GM12875 (cell line): ENCODE results near the gene MGLL.

Experiments
- H3K4me3 ChIP-seq: one replicate; pipeline ENCODE4 v1.5.1; 2011; ENCODE audit warnings: low read depth, low read length, control low read depth
- TF ChIP-seq, protein P1 (sequence below): IDR thresholded peaks from 2 replicates; pipeline ENCODE4 v1.5.1; 2011; ENCODE audit warnings: low read depth, mild to moderate bottlenecking, control low read depth, inconsistent platforms, low read length, moderate library complexity, borderline replicate concordance; ENCODE audit not compliant: insufficient read depth

Gene MGLL

DNA sequence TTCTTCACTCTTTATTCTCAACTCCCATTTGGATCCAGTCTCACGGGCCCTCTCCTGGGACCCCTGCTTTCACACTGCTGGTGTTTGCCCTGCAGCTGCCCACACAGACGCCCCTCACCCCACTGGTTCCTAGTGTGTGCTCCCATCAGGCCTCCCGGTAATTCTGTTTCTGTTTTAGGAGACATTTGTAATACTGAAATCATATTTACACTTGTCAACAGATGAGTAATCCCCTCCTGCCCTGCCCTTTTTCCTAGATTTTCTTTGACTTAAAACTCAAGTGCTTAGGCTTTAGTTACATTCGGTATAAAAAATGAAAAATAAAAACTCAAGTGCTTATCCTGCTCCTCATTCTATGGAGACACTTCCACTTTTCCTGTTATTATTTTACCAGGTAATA is 167.9 kb downstream of the MGLL start:
- TF ChIP-seq, protein P1, sequence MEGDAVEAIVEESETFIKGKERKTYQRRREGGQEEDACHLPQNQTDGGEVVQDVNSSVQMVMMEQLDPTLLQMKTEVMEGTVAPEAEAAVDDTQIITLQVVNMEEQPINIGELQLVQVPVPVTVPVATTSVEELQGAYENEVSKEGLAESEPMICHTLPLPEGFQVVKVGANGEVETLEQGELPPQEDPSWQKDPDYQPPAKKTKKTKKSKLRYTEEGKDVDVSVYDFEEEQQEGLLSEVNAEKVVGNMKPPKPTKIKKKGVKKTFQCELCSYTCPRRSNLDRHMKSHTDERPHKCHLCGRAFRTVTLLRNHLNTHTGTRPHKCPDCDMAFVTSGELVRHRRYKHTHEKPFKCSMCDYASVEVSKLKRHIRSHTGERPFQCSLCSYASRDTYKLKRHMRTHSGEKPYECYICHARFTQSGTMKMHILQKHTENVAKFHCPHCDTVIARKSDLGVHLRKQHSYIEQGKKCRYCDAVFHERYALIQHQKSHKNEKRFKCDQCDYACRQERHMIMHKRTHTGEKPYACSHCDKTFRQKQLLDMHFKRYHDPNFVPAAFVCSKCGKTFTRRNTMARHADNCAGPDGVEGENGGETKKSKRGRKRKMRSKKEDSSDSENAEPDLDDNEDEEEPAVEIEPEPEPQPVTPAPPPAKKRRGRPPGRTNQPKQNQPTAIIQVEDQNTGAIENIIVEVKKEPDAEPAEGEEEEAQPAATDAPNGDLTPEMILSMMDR, result no peak
- H3K4me3 ChIP-seq, result no peak overlapping the region

GRCh38 chr3:127652246-127652995 is 169.9 kb downstream of the MGLL start:
- TF ChIP-seq, protein P1, result peak; percentile 84
- H3K4me3 ChIP-seq, result no peak overlapping the region

DNA sequence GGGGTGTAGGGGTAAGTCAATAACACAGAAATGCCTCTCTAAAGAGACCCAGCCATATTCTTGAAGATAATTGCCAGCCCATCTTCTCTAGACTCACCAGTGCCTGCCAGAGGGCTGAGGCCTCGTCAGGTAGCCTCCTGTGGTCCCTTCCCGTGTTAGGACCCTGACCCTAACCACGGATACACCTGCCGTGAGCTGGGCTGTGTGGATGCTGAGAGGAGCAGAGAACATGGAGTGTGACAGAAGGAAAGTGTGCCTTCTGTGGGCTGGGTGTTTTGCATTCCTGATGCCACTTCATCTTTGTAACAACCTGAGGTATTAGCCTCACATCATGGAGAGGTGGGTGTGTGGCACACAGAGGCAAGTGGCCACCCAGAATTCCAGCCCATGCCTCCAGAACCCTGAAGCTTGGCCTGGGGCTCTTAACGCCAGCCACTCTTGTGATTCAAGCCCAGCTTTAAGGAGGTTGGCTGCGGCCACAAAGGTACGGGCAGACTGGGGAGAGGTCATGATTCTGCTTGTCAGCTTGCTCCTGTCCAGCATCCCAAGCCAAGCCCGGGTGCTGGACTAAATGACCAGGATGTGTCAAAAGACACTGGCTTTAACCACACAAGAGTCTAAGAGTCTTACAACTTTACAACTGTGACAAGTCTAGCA is 170.7 kb downstream of the MGLL start:
- no peak overlapping the region for H3K4me3 ChIP-seq
- TF ChIP-seq, protein P1, result no peak

DNA sequence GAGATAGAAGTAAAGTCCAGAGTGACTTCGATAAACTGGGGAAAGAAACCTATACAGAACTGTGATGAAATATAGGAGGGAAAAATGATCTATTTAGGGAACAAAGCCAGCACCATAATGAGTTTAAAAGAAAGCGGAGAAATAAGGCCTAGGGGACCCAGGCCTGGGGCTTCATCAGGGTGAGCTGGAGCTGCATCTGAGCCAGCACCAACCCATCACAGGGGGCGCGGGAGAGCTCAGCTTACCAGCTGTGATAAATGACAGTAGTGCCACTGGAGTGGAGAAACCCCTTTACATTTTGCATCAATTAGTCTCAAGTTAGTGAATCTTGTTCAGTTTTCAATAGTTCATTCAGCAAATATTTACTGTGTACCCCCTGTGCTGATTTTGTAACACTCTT is 172.1 kb downstream of the MGLL start:
- TF ChIP-seq, protein P1, result no peak

GRCh38 chr3:127647845-127648204 is 174.5 kb downstream of the MGLL start:
- H3K4me3 ChIP-seq, result no peak overlapping the region
- TF ChIP-seq, protein P1, result no peak

More for the DNA sequence above, 172.1 kb downstream of the MGLL start:
- no peak overlapping the region for H3K4me3 ChIP-seq

GRCh38 chr3:127647166-127647844 is 175.0 kb downstream of the MGLL start:
- H3K4me3 ChIP-seq, result no peak overlapping the region
- TF ChIP-seq, protein P1, result no peak
